ENCODE results near the gene ZNF492. TPM values are rescaled to one million over a fixed set of nuclear protein-coding genes. Genes with fewer than 3 reads are reported as not detected.

ZNF492 gene
- total RNA-seq, 2 experiments from 2014 or later = not detected

- ChIA-PET POLR2A (no interaction called here), CTCF (ENCODE audit: unreplicated experiment) (no interaction called here)
- H4K20me1 ChIP-seq (ENCODE audit: insufficient read depth, low read length) = no peaks in the 10 kb centered on the region
- no TSS peak for BruUV-seq (replicated peaks)
- no peaks in the 10 kb centered on the region for H3K9me2 ChIP-seq (ENCODE audit: insufficient read depth, low read length)
- no peak overlapping the region for H3K4me2 ChIP-seq (ENCODE audit: low read length)
- DNase-seq (ENCODE audit: low spot score) = no peak
- H2AFZ ChIP-seq (ENCODE audit: low read length) = no peak overlapping the region
- no peak overlapping the region for H3K4me3 ChIP-seq (ENCODE audit: low read depth, low read length, poor library complexity, severe bottlenecking)
- H3K79me2 ChIP-seq (ENCODE audit: insufficient read depth, low read depth, low read length) = no peaks in the 10 kb centered on the region
- no peak overlapping the region for H3K27ac ChIP-seq (ENCODE audit: low read depth, low read length, poor library complexity, severe bottlenecking)
- no peaks in the 10 kb centered on the region for H3K36me3 ChIP-seq (ENCODE audit: insufficient read depth, low read length)
- intact Hi-C loops (cut with micrococcal nuclease; ENCODE audit: unreplicated experiment) = no loop called here
- no peaks in the 10 kb centered on the region for H3K9me3 ChIP-seq (ENCODE audit: low read length)
- TF ChIP-seq EZH2phosphoT487 (IDR thresholded peaks at IDR 0.05; ENCODE audit: borderline replicate concordance, low read depth, low read length) (no peak), CTCF (conservative IDR thresholded peaks at IDR 0.05; ENCODE audit: low read length) (no peak)
- H3K4me1 ChIP-seq (ENCODE audit: insufficient read depth, low read length, poor library complexity, severe bottlenecking) = no peaks in the 10 kb centered on the region
Observed at GRCh38 chr19:22619371-22619770, 14.8 kb upstream of the ZNF492 start.

GRCh38 chr19:22619932-22620331 is 14.2 kb upstream of the ZNF492 start:
- Histone ChIP-seq H3K36me3 (ENCODE audit: insufficient read depth, low read length) (no peaks in the 10 kb centered on the region), H3K9me2 (ENCODE audit: insufficient read depth, low read length) (no peaks in the 10 kb centered on the region), H3K4me2 (ENCODE audit: low read length) (no peak overlapping the region), H2AFZ (ENCODE audit: low read length) (no peak overlapping the region), H3K4me3 (ENCODE audit: low read depth, low read length, poor library complexity, severe bottlenecking) (no peak overlapping the region), H4K20me1 (ENCODE audit: insufficient read depth, low read length) (no peaks in the 10 kb centered on the region), H3K9me3 (ENCODE audit: low read length) (no peaks in the 10 kb centered on the region), H3K4me1 (ENCODE audit: insufficient read depth, low read length, poor library complexity, severe bottlenecking) (no peaks in the 10 kb centered on the region), H3K27ac (ENCODE audit: low read depth, low read length, poor library complexity, severe bottlenecking) (no peak overlapping the region), H3K79me2 (ENCODE audit: insufficient read depth, low read depth, low read length) (no peaks in the 10 kb centered on the region)
- ChIA-PET POLR2A (no interaction called here), CTCF (ENCODE audit: unreplicated experiment) (no interaction called here)
- TF ChIP-seq EZH2phosphoT487 (IDR thresholded peaks at IDR 0.05; ENCODE audit: borderline replicate concordance, low read depth, low read length) (no peak), CTCF (conservative IDR thresholded peaks at IDR 0.05; ENCODE audit: low read length) (no peak)
- intact Hi-C loops (cut with micrococcal nuclease; ENCODE audit: unreplicated experiment) = no loop called here
- BruUV-seq (replicated peaks) = no TSS peak
- no peak for DNase-seq (ENCODE audit: low spot score)

GRCh38 chr19:22620401-22620800 is 13.7 kb upstream of the ZNF492 start:
- Histone ChIP-seq H3K9me2 (ENCODE audit: insufficient read depth, low read length) (no peaks in the 10 kb centered on the region), H3K4me2 (ENCODE audit: low read length) (no peak overlapping the region), H3K36me3 (ENCODE audit: insufficient read depth, low read length) (no peaks in the 10 kb centered on the region), H3K4me3 (ENCODE audit: low read depth, low read length, poor library complexity, severe bottlenecking) (no peak overlapping the region), H2AFZ (ENCODE audit: low read length) (no peak overlapping the region), H3K9me3 (ENCODE audit: low read length) (no peaks in the 10 kb centered on the region), H3K27ac (ENCODE audit: low read depth, low read length, poor library complexity, severe bottlenecking) (no peak overlapping the region), H3K4me1 (ENCODE audit: insufficient read depth, low read length, poor library complexity, severe bottlenecking) (no peaks in the 10 kb centered on the region), H3K79me2 (ENCODE audit: insufficient read depth, low read depth, low read length) (no peaks in the 10 kb centered on the region), H4K20me1 (ENCODE audit: insufficient read depth, low read length) (no peaks in the 10 kb centered on the region)
- TF ChIP-seq EZH2phosphoT487 (IDR thresholded peaks at IDR 0.05; ENCODE audit: borderline replicate concordance, low read depth, low read length) (no peak), CTCF (conservative IDR thresholded peaks at IDR 0.05; ENCODE audit: low read length) (no peak)
- no TSS peak for BruUV-seq (replicated peaks)
- intact Hi-C loops (cut with micrococcal nuclease; ENCODE audit: unreplicated experiment) = no loop called here
- no peak for DNase-seq (ENCODE audit: low spot score)
- POLR2A ChIA-PET = no interaction called here
- CTCF ChIA-PET (ENCODE audit: unreplicated experiment) = no interaction called here
